ENCODE measurements around the gene MPIG6B. TPM values are rescaled to one million over a fixed set of nuclear protein-coding genes. Genes with fewer than 3 reads are reported as not detected.

MPIG6B gene
- polyA plus RNA-seq, 1 donor (not counting 4 experiments of a cell fraction or from before 2014, with no cell fraction given), result 0.10 TPM

- FAIRE-seq, result no peak
- Histone ChIP-seq H3K27me3 (ENCODE audit: control insufficient read depth, extremely low read depth, insufficient read depth, low read length) (no peaks in the 10 kb centered on the region), H3K9me1 (ENCODE audit: control insufficient read depth, extremely low read depth, insufficient read depth, low read length) (peaks cover 2% of the 10 kb centered on the region), H3K27ac (ENCODE audit: control insufficient read depth, insufficient read depth, low read length) (no peak overlapping the region), H4K20me1 (ENCODE audit: control insufficient read depth, extremely low read depth, insufficient read depth, low read length) (no peaks in the 10 kb centered on the region), H3K4me2 (ENCODE audit: control insufficient read depth, extremely low read depth, insufficient read depth, low read depth, low read length) (no peak overlapping the region), H3K9ac (ENCODE audit: control insufficient read depth, extremely low read depth, insufficient read depth, low read length) (no peak overlapping the region), H3K79me2 (ENCODE audit: control insufficient read depth, insufficient read depth, low read length) (no peaks in the 10 kb centered on the region), H3K4me1 (ENCODE audit: control insufficient read depth, extremely low read depth, insufficient read depth, low read length) (peaks cover 39% of the 10 kb centered on the region), H3K9me3 (ENCODE audit: control insufficient read depth, low read depth, low read length) (no peaks in the 10 kb centered on the region), H3K36me3 (ENCODE audit: control insufficient read depth in 2 of 2, extremely low read depth in 1 of 2, insufficient read depth in 2 of 2, low read length in 2 of 2) (peaks cover 0 to 4% of the 10 kb centered on the region in 2 experiments), H2AFZ (ENCODE audit: control insufficient read depth, low read length) (no peak overlapping the region), H3K4me3 (ENCODE audit: control insufficient read depth in 2 of 3, extremely low read depth in 1 of 3, insufficient read depth in 2 of 3, low read depth in 1 of 3, low read length in 3 of 3) (no peak overlapping the region)
- dilution Hi-C loops (cut with MboI; ENCODE audit: extremely low pct_ligation_motif_present, low sequenced_read_pairs), result no loop called here
- TF ChIP-seq CTCF (optimal IDR thresholded peaks at IDR 0.05 in 1 of 3, IDR thresholded peaks at IDR 0.05 in 1 of 3, conservative IDR thresholded peaks at IDR 0.05 in 1 of 3; ENCODE audit: extremely low read depth in 1 of 3, insufficient read depth in 2 of 3, low read length in 3 of 3) (no peak), EZH2 (IDR thresholded peaks at IDR 0.05; ENCODE audit: low read length) (no peak)
- no peak for DNase-seq (ENCODE audit: low read depth, low spot score)
Observed at GRCh38 chr6:31713991-31714684, 9.0 kb upstream of the MPIG6B start.

- no peak within 1 kb of the TSS for H3K27ac ChIP-seq (ENCODE audit: control insufficient read depth, insufficient read depth, low read length)
- FAIRE-seq (no peak), DNase-seq (ENCODE audit: low read depth, low spot score) (no peak)
- peaks cover 5% of the 10 kb centered on the region for H3K9me1 ChIP-seq (ENCODE audit: control insufficient read depth, extremely low read depth, insufficient read depth, low read length)
- H3K4me3 ChIP-seq (ENCODE audit: control insufficient read depth in 2 of 3, extremely low read depth in 1 of 3, insufficient read depth in 2 of 3, low read depth in 1 of 3, low read length in 3 of 3), result no peak within 1 kb of the TSS
- no peak within 1 kb of the TSS for H2AFZ ChIP-seq (ENCODE audit: control insufficient read depth, low read length)
- H3K36me3 ChIP-seq (ENCODE audit: control insufficient read depth in 2 of 2, extremely low read depth in 1 of 2, insufficient read depth in 2 of 2, low read length in 2 of 2), result peaks cover 0 to 4% of the 10 kb centered on the region in 2 experiments
- no peaks in the 10 kb centered on the region for H3K27me3 ChIP-seq (ENCODE audit: control insufficient read depth, extremely low read depth, insufficient read depth, low read length)
- no peak for TF ChIP-seq EZH2 (IDR thresholded peaks at IDR 0.05; ENCODE audit: low read length)
- TF ChIP-seq CTCF (optimal IDR thresholded peaks at IDR 0.05 in 1 of 3, IDR thresholded peaks at IDR 0.05 in 1 of 3, conservative IDR thresholded peaks at IDR 0.05 in 1 of 3; ENCODE audit: extremely low read depth in 1 of 3, insufficient read depth in 2 of 3, low read length in 3 of 3), result no peak
- H3K4me2 ChIP-seq (ENCODE audit: control insufficient read depth, extremely low read depth, insufficient read depth, low read depth, low read length), result no peak within 1 kb of the TSS
- H4K20me1 ChIP-seq (ENCODE audit: control insufficient read depth, extremely low read depth, insufficient read depth, low read length), result no peaks in the 10 kb centered on the region
- dilution Hi-C loops (cut with MboI; ENCODE audit: extremely low pct_ligation_motif_present, low sequenced_read_pairs), result no loop called here
- peaks cover 48% of the 10 kb centered on the region for H3K4me1 ChIP-seq (ENCODE audit: control insufficient read depth, extremely low read depth, insufficient read depth, low read length)
- H3K9me3 ChIP-seq (ENCODE audit: control insufficient read depth, low read depth, low read length), result no peaks in the 10 kb centered on the region
- no peak within 1 kb of the TSS for H3K9ac ChIP-seq (ENCODE audit: control insufficient read depth, extremely low read depth, insufficient read depth, low read length)
- no peaks in the 10 kb centered on the region for H3K79me2 ChIP-seq (ENCODE audit: control insufficient read depth, insufficient read depth, low read length)
Observed at GRCh38 chr6:31715022-31715958, 7.9 kb upstream of the MPIG6B start, which contains the start of gene LY6G6D. Gene LY6G6D (plus strand): TSS chr6:31715348. CDS start chr6:31715356, 8 bp downstream.

Data from keratinocyte (primary cell).